HFF-Myc (cell line): ENCODE measurements around the gene COL26A1.

Experiments
- DNase-seq: peaks from one replicate; pipeline ENCODE4 v3.0.0-alpha.2; 2011; ENCODE audit warnings: low read depth; ENCODE audit errors: extremely low read depth
- H3K4me3 ChIP-seq: replicated peaks from 2 replicates; pipeline ENCODE4 v1.5.1; 2011; ENCODE audit warnings: low read depth, mild to moderate bottlenecking, control low read depth, low read length
- TF ChIP-seq, protein P1 (sequence below): IDR thresholded peaks from 2 replicates; pipeline ENCODE4 v1.5.1; 2012; ENCODE audit warnings: mild to moderate bottlenecking, low read depth, low read length, control low read depth; ENCODE audit errors: missing control alignments

Gene COL26A1

DNA sequence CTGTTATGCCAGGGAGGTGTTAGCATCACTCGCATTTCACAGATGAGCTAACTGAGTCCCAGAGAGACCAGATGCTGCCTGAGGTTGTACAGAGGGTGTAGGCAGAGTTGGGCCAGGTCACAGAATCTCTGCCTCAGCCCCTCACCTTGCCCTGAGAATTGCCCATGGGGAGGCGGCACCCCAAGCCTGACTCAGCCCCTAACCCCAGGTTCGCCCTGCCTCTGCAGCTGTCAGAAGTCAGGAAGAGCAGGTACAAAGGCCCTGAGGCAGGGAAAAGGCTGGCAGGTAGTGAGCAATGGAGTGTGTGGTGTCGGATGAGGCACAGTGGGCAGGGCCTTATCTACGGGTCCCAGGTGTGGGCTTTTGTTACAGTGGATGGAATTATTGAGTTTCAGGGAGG is 187.1 kb downstream of the COL26A1 start:
- H3K4me3 ChIP-seq: no peak overlapping the region
- DNase-seq: no peak
- TF ChIP-seq, protein P1, sequence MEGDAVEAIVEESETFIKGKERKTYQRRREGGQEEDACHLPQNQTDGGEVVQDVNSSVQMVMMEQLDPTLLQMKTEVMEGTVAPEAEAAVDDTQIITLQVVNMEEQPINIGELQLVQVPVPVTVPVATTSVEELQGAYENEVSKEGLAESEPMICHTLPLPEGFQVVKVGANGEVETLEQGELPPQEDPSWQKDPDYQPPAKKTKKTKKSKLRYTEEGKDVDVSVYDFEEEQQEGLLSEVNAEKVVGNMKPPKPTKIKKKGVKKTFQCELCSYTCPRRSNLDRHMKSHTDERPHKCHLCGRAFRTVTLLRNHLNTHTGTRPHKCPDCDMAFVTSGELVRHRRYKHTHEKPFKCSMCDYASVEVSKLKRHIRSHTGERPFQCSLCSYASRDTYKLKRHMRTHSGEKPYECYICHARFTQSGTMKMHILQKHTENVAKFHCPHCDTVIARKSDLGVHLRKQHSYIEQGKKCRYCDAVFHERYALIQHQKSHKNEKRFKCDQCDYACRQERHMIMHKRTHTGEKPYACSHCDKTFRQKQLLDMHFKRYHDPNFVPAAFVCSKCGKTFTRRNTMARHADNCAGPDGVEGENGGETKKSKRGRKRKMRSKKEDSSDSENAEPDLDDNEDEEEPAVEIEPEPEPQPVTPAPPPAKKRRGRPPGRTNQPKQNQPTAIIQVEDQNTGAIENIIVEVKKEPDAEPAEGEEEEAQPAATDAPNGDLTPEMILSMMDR: no peak

DNA sequence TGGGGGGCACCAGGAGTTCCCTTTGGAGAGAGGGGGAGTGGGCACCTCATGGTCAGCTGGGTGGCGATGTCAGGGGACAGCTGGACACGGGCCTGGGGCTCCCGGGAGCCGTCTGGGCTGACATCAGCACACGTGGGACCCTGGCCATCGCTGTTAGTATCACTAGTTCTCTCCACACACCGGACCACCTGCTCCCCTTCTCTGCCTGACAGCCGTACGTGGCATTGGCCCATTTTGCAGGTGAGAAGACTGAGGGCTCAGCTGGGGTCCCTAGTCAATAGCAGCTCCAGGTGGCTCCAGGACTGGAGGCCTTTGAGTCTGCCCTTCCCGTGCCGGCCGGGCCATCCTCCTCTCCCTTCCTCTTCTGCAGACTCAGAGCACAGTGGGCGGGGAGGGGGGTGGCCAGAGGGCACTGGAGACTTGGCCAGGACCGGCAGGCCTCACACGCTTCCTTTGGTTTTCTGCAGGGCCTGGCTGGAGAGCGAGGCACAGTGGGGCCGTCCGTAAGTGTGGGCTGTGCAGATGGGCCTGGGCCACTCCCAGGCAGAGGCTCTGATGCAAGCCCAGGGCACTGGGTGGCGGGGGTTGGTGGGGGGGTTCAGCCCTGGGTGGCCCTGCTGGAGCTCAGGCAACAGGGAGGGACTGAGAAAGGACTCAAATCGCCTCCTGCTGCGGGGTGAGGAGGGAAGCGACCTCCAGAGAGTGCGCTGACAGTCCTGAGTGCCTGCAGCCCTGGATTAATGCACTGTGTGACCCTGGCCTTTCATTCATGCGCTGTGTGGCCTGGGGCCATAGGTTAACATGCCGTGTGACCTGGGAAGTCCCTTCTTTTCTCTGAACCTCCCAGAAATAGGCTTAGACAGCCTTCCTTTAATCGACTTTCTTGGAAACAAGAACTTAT is 188.2 kb downstream of the COL26A1 start:
- TF ChIP-seq, protein P1: no peak
- DNase-seq: no peak
- no peak overlapping the region for H3K4me3 ChIP-seq

DNA sequence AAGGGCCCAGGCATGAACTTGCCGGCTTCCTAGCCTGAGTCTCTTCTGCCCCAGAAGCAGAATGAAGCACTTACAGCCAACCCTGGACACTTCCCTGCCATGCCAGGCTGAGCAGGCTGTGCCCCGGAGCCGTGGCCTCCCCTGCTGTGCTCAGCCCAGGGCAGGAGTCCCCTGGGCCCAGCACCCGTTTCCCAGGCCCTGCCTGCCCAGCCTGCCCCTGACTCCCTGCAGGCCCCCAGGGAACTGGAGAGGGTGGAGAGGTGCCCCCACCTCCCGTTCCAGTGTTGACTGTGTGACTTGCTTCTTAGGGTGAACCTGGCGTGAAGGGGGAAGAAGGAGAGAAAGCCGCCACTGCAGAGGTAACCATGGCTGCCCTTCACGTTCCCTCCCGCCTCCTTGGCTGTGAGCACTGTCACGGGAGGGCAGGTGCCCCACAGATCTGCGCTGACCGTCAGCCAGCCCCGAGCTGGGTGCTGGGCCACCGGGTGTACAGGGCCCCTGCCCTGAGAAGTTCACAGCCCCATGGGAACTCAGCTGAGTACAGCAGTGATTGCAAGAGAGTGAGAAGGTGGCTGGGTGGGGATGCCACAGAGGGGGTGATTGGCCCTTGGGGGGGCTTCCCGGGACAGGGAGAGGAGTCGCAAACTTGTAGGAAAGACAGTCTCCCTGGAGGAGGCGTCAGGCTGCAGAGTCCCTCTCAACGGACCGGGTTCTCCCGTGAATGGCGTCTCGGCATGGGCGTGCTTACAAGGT is 190.5 kb downstream of the COL26A1 start:
- TF ChIP-seq, protein P1: no peak
- no peak for DNase-seq
- no peak overlapping the region for H3K4me3 ChIP-seq

DNA sequence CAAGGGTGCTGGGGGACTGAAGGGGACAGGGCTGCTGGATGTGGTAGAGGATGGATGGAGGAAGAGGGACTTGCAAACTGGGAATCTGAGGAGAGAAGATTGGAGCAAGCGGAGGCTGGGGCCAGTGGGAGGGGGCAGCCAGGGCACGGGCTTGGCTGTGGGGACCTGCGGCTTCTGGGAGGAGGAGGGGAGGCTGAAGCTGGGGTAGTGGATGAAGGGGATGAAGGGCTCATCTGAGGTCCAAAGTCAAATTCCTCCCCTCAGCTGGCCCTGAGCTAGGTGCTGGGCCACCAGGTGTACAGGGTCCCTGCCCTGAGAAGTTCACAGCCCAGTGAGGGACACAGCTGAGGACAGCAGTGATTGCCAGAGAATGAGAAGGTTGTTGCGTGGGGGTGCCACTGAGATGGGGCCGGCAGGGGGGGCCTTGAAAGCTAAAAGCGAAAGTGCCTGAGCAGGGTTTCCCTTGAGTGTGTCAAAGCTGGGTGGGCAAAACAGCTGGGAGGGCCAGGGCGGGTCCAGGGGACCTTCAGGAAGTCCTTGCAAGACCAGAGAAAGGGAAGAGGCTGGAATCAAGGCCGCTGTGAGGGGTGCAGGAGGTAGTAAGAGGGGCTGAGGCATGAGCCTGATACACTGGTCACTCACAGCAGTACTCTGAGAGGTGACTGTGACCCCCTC is 191.2 kb downstream of the COL26A1 start:
- TF ChIP-seq, protein P1: no peak
- DNase-seq: no peak
- no peak overlapping the region for H3K4me3 ChIP-seq

DNA sequence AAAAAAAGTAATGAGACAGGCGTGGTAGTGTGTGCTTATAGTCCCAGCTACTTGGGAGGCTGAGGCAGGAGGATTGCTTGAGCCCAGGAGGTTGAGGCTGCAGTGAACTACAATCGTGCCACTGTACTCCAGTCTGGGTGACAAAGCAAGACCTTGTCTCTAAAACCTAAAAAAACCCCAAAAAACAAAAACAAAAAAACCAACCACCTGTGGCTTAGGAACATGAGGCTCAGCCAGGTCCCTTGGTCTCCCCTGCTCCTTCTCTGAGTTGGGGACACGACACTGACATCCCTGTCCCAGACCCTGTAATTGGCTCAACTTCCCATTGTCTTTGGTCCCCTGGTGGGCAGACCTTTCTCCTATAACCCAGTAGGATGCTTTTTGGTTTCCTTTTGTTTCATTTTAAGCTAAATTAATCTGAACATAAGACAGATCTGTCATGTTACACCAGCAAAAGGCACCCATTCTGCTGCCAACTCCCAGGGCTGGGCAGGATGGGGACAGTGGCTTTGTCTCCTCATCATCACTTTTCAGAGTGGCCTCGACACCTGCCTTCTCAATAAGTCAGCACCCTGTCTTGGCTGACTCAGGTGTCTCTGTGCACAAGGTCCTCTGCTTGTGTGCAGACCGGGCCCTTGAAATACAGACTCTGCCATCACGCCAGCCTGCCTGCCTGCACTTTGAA is 192.1 kb downstream of the COL26A1 start:
- no peak for DNase-seq
- TF ChIP-seq, protein P1: no peak
- no peak overlapping the region for H3K4me3 ChIP-seq

DNA sequence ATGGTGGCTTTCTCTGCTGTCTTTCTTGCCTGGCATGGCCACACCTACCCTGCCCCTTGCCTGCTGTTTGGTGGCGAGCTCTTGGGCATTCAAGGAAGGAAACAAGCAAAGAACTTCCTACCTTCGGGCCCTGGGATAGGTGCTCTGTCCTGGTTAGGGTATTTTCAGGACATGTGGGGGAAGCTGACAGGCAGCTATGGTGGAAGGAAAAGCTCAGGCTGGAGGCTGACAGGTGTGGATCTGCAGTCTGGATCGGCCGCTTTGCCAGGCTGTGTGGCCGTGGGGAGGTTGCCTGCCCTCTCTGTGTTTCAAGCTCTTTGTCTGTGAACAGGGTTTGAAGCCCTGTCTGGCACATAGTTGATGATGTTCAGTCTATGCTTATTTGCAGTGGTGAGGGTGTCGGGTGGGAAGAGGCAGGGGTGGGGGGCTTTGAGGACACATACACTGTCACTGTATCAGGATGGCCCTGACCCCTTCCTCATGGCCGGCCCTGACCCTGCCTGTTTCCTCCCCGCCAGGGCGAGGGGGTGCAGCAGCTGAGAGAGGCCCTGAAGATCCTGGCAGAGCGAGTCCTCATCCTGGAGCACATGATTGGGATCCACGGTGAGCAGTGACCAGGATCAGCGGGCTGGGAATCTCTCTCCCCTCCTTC is 192.7 kb downstream of the COL26A1 start:
- TF ChIP-seq, protein P1: no peak
- H3K4me3 ChIP-seq: no peak overlapping the region
- DNase-seq: no peak
